HG02798 (cell line): ENCODE measurements around the gene FBXL17.

Source experiments
- ATAC-seq: cut with Tn5 transposase; IDR thresholded peaks from one replicate; pipeline ENCODE4 v1.9.1; 2021; ENCODE audit warnings: mild to moderate bottlenecking; ENCODE audit not compliant: unreplicated experiment, poor library complexity

Gene FBXL17

DNA sequence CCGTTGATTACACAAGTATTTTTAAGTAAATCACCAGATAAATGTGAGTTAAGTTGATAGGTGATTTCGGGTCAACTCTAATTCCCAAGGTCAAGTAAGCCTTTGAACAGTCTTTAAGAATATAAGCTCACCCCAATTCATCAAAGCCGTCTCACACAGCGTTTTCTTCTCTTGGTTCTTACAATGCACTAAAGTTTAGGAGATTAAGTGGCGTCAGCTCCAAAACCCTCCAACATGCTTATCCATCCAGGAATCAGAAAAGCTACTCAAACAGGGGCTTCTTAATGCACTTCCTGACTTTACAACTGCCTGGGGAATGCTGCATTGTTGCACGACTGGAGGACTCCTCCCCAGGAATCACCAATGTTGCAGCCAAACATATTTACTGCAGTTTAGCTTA is 505.0 kb downstream of the FBXL17 start:
- no peak for ATAC-seq

DNA sequence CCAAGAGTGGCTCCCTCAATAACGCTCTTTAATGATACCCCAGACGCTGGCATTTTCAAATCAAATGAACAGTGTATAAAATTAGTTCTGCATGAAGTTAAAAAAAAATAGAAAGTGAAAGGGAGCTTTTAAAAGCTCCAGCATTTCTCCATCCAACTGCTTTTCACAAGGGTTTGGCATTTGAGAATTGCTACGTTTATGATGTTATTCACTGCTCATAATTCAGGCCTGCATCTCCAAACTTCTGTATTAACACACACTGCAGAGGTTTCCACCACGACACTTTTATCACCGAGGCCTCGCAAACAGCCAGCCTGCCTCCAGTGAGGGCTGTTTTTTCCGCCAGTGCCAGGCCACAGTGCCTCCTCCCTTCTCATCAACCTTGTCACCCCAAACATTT is 505.6 kb downstream of the FBXL17 start:
- ATAC-seq: no peak

DNA sequence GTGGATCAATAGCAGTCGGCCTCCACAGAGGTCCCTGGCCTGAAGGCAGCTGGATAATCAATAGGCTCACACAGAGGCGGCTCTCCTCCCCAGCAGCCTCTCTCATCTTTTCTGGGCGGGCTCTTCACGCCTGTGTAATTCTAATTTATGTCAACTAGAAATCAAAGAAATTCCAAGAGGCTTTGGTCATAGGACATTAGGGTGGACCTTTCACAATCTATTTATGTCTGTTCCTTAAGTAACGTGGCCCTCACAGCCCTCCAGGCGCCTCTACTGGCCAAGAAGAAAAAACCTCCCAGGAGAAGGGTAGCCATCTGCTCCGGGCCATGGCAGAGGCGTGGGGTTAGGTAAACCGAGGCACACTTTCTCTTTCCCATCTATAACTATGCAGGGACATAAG is 506.1 kb downstream of the FBXL17 start:
- ATAC-seq: no peak

DNA sequence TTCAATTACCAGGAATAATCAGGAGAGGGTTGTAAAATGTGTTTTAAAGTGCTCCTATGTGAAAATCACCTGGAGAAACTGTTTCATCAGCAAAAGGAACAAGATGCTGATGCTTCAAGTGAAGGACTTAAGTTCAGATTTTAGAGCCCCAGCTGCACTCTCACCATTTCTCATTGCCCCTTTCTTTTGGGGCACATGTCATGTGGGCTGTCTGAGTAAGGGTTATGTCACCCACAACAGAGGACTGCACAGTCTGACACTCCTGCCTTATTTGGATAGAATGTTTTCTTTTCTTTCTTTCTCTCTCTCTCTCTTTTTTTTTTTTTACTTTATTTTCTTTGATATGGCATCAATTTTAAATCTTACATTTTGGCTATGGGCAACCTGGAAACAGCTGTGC is 507.1 kb downstream of the FBXL17 start:
- ATAC-seq: no peak

DNA sequence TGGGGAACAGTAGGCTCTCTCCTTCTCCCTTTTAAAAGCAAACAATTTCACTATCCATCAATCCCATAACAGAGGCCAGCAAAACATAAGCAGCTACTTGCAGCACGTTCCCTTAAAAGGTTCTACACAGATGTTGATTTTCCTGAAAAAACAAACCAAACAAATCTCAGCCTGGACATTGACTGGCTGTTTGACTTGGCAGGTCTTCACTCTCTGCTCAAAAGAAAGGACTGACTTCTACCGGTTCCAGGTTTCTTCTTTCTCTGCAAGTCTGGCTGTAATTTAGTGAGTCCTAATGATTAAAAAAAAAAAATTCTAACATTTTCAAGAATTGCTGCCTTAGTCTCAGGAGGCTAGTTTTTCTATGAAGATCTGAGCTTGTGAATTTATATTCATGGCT is 508.0 kb downstream of the FBXL17 start:
- ATAC-seq: no peak

DNA sequence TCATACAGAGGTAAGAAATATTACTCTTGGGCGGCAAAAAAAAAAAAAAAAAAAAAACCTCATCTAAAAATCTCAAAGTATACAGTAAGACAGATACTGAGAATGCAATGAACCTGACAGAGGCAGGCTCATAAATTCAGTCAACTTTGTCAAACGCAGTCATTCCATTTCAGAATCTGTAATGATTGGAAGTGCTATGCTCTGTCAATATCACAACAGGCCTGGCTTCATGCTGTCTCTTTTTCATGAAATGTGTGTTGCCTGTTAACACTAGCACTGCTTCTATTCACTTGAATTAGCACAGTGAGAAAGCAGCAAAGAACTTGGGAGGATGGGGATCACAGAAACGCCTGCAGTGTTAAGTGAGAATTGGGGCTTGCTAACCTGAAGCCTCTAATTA is 510.9 kb downstream of the FBXL17 start:
- ATAC-seq: no peak

DNA sequence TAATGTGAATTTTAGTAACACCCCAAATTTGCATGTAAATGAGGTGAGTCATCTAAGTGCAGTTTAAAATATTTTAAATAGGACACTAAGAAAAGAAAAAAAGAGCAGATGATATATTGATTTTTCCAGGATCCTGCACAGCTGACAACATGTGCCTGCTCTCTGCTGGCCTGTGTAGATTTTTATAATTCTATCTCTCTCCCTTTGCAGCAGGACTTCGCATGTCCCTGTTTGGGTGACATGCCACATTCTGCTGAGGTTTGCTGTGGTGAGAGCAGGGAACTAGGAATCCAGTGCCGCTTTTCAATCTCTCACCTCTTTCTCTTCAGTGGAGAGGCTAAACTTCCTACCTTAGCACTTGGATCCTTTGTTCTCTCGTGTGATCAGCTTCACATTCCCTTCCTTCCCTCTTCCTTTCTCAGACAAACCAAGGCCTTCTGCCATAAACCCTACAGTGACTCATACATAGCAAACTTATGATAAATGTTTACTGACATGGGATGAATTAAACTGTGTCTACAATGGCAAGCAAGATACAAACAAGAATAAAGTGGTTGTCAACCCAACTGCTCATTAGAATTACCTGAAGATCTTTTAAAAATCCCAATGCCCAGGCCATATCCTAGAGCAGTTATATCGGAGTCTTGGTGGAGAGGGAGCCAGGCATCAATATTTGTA is 512.3 kb downstream of the FBXL17 start:
- ATAC-seq: no peak

DNA sequence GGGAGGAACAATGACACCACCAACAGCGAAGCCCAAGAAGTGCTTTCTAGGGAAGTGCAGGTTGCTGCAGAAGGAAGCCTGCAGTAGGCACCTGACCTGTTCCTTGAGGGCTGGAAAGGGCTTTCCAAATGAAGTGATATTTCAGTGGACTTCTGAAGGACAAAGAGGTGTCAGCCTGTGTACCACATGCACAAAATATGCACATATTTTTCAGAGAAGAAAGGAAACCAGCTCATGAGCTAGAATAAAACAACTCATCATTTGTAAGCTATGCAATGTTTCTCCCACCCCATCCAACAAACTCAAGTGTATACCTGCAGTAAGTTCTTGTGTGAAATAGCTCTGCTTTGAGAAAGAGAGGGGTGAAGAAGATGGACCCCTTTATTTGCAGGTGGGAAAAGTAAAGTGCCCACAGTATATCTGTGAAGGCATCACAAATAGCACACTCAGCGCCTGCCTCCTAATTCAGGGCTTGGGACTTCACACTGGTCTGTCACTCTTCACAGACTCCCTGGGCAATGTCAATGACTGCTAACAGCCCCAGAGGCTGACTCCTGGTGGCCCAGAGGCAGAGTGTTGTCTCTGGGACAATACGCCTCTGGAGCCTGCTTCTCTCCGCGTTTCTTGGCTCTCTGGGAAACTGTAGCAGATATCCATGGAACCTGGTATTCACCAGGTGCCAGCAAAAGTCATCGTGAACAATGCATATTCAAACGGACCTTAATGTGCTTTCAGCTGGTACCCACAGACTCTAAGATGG is 513.1 kb downstream of the FBXL17 start:
- ATAC-seq: no peak

DNA sequence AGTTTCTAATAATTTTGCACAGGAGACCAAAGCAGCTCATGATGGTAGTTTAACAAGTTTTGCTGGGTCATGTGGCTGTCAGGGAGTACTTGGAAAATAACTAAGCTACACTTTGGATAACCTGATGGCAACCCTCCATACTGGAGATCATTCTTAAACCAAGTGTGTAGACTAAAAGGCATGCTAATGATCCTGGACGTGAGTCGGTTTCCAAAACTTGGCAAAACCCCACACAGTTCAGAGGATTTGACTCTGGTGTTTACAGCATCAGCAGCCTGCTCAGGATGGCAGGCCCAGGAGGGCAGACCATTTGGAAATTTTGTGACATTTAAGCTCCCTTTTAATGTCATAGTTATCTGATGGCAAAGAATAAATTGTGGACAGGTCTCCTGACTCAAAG is 514.6 kb downstream of the FBXL17 start:
- no peak for ATAC-seq

DNA sequence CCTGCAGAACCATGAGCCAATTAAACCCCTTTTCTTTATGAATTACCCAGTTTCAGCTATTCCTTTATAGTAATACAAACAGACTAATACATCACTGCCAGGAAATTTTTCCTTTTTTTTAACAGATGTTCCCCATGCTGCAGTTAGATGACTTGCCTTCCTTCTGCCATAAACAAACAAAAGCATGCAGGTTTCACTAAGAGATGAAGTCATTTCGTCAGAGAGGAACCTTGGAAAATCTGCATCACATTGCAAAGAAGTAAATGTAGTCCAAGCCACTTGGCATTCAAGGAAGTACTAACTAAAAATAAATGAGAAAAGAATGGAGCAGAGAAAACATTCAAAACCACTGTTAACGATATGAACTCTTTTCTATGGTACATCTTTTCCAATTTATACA is 517.1 kb downstream of the FBXL17 start:
- no peak for ATAC-seq

DNA sequence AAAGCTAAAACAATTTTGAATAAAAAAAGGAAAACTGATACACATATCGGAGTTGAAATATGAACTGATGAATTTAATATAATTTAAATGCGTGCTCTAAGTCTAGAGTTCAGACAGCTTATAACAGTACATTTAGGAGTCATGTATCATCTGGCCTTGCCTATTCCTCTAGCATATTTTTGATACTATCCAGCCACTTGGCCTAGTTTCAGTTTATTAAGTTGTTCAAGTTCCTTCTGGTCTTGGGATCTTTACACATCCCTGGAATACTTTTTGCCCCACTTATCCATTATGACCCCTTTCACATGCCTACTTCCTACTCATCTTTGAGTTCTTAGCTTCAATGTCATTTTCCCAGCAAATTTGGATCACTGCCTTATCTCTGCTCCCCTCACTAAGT is 518.8 kb downstream of the FBXL17 start:
- no peak for ATAC-seq

DNA sequence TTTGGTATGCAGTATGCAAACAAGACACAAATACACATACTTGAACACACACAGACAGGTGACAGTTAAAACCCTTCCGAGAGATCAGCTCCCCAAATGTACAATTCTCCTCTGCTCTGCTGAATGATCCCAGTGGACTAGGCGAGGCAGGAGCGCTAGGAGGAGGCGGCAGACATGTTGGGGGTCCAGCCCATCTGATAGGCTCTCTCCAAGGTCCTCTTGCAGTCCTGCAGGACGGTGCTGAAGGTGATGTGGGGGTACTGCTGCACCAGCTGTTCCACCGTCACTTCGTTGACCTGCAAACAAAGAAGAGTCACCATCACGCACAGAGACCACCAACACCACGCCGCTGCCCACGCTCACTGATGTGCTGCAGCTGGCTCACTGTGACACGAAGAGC is 520.3 kb downstream of the FBXL17 start:
- no peak for ATAC-seq

DNA sequence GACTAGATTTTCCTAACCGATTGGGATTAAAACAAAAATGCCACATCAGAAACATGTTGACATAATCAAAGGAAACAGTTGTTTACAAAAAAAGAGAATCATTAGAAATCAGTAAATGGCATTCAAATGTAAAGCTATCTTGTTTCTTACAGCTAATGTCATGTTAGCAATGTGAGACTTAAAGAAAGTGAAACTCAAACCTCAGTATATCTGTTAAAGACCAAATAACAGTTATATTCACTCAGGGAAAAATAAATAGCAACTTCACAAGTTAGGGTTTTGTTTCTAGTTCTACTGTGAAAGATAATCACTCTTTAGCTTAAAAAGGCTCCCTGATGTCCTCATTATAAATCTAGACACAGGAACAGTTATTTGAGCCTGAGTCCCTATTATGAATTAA is 521.9 kb downstream of the FBXL17 start:
- no peak for ATAC-seq

DNA sequence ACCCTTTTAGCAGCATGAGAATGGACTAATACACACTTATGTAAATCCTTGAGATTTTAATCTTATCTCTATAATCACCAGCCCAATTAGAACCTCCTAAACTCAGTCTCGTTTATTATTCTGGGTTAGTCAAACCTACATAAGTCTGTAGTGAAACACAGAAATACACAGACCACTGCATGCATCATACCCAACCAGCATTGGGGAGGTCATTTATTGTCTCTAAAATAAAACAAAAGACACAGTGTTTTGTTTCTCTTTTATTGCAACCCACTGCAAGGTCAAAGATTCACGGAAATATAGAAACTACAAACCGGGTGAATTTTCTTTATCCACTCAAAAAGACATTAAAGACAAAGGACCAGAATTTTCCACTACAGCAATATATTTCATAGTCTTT is 523.1 kb downstream of the FBXL17 start:
- ATAC-seq: no peak

DNA sequence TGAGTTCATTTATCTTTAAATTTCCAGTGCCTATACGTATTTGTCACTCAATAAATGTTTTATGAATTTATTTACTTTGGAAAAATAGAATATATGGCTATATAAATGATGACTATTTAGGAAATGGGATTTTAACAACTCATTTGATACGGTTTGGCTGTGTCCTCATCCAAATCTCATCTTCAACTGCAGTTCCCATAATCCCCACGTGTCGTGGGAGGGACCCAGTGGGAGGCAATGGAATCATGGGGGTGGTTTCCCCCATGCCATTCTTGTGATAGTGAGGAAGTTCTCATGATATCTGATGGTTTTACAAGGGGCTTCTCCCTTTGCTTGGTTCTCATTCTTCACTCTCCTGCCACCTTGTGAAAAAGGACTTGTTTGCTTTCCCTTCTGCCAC is 523.6 kb downstream of the FBXL17 start:
- ATAC-seq: no peak

DNA sequence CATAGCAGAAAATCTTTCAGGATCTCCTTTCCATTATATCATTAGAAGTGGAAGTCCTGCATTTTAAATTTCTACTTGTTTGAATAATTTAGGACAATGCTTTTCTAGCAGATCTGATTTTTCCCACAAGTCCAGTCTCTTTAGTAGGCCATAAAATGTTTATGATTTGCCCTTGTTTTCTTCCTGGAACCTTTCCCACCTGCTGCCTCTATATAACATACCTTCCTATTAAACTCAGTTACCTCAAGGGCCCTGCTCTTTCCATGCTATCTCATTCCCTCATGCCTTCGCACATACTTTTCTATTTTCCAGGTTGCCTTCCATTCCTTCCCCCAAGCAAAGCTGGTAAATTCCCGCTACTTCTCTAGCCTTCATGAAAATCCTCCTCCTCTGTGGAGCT is 524.1 kb downstream of the FBXL17 start:
- ATAC-seq: no peak

DNA sequence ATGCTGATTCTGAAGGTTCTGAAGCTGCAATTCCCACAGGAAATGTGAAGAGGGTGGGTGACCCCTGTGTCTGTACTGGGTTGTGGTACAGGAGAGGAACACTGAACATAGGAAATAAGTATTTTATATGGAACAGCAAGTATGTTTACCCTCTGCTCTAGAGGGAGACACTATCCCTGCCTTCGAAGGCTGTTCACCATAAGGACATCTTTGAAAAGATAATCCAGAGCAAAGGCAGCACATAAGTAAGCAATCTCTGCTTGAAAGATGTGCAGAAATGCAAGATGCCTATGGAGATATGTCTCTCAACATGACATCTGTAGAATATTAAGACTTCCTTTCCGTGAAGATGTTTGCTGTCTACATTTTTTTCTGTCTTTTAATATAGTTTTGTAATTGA is 526.7 kb downstream of the FBXL17 start:
- ATAC-seq: no peak

DNA sequence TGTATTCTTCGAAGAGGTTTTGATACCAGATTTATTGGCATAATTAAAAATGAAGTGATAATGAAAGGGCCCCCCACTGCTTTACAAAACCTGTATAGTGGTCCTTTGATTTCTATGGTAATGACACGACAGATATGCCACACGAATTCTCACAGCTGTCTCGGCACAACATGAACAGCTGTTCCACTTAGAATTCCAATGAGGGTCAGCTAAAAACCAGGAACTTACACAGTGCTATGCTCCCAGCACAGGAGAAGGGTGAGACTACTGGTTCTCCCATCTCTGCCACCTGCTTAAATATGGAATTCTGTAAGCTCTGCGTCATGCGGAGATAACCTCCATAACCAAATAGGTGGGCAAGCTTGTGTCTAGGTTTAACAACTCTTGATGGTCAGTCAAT is 528.2 kb downstream of the FBXL17 start:
- no peak for ATAC-seq

DNA sequence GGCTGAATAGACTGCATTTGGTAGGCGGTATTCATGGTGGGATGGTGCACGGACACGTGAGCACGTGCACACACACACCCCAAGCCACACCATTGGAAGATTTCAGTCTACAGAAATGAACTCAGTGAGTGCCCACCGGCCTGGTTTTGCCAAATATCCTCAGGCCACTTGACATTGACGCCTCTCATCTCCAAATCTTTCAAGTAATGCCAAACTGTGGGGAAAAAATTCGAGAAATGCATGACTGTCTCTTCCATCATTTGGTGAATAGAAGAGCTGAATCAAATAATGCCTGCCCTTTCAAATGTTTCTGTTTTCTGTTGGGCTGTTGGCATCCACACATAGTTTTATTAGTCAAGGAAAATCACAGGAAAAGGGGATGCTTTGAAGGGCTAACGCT is 528.9 kb downstream of the FBXL17 start:
- no peak for ATAC-seq

DNA sequence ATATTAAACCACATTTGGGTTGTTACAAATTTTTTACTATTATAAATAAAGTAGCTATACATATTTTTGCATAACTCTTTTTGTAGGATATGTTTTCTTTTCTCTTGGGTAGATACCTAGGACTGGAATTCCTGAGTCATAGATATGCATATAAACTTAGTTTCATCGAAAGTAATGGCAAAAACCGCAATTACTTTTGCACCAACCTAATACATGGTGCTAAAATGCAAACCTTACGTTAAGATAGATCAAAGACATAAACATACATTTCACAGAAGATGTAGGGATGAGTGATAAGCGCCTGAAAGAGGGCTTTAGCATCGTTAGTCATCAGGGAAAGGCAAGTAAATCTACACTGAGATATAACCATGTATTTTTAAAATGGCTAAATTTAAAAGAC is 532.8 kb downstream of the FBXL17 start:
- ATAC-seq: no peak

DNA sequence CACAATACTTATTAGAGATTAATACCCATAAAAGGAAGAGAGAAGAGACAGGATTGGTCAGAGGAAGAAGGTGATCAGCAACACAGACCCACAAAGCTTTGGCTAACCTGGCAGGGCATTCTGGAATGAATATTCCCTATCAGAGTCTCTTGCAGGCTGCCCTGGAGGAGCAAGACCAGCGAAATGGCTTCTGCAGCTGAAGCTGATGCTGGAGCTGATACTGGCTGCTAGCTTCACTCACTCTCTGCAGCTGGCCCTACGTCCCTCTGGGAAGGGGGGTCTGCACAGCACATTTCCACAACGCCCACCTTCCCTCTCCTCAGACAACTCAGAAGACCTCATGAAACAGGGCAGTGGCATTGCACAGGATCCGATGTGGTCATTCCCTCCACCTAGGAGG is 541.3 kb downstream of the FBXL17 start:
- ATAC-seq: no peak

DNA sequence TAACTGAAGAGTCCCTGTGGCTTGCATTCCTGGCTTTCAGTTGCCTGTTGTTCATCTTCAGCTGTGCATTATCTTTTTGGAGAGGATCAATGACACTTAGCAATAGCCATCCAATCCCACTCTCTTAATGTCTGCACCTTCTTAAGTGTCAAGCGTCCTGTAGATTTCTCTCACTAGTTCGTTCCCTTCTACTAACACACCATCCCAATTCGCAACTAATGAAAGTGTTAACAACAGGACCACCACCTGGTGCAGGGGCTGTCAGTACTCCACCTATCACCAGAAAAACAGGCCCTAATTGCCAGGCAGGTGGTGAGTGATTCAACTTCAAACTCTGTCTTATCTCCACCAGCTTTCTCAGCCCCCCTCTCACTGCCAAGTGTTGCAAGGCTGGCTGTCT is 541.7 kb downstream of the FBXL17 start:
- ATAC-seq: no peak
